Epithelial cell of esophagus (primary cell): ENCODE measurements around the gene TTC9C.
A peak's percentile ranks its signal among the peaks of the same experiment; 100 is the strongest.
"Not testable (repeated sequence)": the region's sequence is repeated elsewhere in the genome, so short reads cannot be mapped to it uniquely, and the experiment has no call there.

Experiments
- DNase-seq: peaks from one replicate; pipeline ENCODE4 v3.0.0; 2010; ENCODE audit warnings: low read depth
- H3K4me3 ChIP-seq: 2 replicates; pipeline ENCODE4 v1.5.1; 2011; ENCODE audit warnings: mild to moderate bottlenecking, low read length, control low read depth
- CTCF ChIP-seq: IDR thresholded peaks from 2 replicates; pipeline ENCODE4 v1.5.1; 2011; ENCODE audit warnings: low read depth, mild to moderate bottlenecking, low read length, control low read depth, inconsistent platforms; ENCODE audit not compliant: insufficient read depth; ENCODE audit errors: missing control alignments

The TTC9C gene

GRCh38 chr11:62752994-62753735, 24.9 kb downstream of the TTC9C start:
- TF ChIP-seq CTCF, result no peak
- no peak for DNase-seq
- H3K4me3 ChIP-seq, result peak overlapping the region; percentile 95

- DNase-seq, result peak; percentile 100
- no peak for TF ChIP-seq CTCF
- H3K4me3 ChIP-seq, result peak within 1 kb of the TSS; percentile 95
Observed at GRCh38 chr11:62753736-62754603, 25.7 kb downstream of the TTC9C start, which contains the start of gene ZBTB3. ZBTB3 (minus strand) TSS chr11:62754160; CDS start chr11:62753664, 496 bp downstream.

DNA sequence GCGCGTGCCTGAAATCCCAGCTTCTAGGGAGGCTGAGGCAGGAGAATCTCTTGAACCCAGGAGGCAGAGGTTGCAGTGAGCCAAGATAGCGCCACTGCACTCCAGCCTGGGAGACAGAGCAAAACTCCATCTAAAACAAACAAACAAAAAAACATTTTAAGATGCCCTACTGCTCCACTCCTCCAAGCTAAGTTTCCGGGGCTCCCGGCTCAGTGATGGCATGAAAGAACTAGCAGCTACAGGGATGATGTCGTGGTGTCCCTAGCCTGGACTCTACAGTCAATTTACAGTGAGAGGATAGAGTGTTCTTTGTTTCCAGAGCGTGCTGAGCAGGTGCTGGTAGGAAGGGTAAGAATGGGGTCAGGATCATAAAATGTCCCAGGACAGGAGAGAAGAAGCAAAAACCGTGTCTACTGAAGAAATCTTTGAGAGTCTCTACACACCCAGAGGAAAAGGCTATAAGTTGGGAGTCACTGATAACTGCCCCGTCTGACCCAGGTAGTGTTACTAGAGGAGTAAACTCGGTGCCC, 26.9 kb downstream of the TTC9C start:
- TF ChIP-seq CTCF, result no peak
- no peak for DNase-seq
- no peak overlapping the region for H3K4me3 ChIP-seq

DNA sequence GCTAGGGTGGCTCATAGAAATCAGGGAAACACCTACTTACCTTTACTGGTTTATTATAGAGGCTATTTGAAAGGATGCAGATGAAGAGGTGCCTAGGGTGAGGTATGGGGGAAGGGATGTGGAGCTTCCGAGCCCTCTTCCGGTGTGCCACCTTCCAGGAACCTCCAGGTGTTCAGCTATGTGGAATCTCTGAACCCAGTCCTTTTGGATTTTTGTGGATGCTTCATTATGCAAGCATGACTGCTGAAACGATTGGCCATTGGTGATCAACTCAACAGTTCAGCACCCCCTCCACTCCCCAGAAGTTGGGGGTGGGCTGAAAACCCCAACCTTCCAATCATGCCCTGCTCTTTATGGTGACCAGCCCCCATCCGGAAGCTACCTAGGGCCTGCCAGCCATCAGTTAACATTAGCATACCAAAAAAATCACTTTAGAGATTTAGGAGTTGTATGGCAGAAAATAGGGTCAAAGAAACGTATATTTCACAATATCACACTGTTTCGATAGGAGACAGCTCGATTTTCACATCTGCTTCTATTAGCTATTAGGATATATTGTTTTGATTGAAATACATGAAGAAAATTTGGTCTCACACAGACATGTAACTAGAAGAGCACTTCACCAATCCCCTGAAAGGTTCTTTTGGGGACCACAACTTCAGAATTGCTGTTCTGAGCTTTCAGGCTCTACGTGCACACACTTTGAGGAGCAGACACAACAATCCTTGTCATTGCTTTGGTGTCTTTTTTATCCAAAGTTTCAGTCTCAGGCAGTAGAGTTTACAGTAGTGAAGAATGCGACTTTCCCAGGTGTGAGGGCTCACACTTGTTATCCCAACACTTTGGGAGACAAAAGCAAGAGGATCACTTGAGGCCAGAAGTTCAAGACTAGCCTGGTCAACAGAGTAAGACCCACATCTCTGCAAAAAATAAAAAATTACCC, 29.8 kb downstream of the TTC9C start:
- TF ChIP-seq CTCF, result no peak
- DNase-seq, result no peak
- H3K4me3 ChIP-seq, result no peak overlapping the region

GRCh38 chr11:62760867-62761227, 32.6 kb downstream of the TTC9C start:
- H3K4me3 ChIP-seq, result peak overlapping the region; percentile 5
- not testable (repeated sequence) for DNase-seq

DNA sequence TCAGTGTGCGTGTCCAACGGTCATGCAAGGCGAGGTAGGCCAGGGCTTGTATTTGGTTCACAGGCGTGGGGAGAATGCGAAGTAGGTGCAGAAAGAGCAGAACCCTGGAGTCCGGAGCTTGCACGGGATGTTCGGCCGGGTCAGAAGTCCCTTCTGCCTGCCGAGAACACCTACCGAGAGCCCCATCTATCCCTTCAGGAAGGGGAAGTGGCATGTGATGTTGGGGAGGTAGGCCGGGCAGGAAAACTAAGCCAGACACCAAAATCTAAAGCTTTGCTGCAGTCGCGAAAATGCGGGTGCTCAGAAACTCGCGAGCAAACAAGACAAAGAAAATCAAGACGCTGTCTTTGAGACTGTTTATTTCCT, 42.5 kb downstream of the TTC9C start:
- DNase-seq, result peak; percentile 17
- peak overlapping the region; percentile 65 for H3K4me3 ChIP-seq
- TF ChIP-seq CTCF, result no peak
